ENCODE data around the gene ACTG2.

DNA sequence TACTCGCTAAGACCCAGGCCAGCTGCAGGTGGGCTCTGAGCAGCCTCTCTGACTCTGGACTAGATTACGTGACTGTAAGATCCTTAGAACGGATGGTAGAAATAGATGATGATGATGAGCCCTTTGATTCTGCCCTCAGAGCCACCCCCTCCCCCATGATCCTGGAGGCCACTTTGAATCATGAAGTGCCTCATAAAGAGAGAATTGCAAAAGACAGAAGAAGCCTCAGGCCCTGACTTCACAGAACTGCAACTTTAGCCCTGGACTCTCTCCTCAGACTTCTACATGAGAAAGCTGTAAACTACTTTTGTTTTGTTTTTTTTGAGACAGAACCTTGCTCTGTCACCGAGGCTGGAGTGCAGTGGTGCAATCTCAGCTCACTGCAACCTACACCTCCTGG lies 76.5 kb downstream of the ACTG2 start:
- TF ChIP-seq, protein P1, sequence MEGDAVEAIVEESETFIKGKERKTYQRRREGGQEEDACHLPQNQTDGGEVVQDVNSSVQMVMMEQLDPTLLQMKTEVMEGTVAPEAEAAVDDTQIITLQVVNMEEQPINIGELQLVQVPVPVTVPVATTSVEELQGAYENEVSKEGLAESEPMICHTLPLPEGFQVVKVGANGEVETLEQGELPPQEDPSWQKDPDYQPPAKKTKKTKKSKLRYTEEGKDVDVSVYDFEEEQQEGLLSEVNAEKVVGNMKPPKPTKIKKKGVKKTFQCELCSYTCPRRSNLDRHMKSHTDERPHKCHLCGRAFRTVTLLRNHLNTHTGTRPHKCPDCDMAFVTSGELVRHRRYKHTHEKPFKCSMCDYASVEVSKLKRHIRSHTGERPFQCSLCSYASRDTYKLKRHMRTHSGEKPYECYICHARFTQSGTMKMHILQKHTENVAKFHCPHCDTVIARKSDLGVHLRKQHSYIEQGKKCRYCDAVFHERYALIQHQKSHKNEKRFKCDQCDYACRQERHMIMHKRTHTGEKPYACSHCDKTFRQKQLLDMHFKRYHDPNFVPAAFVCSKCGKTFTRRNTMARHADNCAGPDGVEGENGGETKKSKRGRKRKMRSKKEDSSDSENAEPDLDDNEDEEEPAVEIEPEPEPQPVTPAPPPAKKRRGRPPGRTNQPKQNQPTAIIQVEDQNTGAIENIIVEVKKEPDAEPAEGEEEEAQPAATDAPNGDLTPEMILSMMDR (IDR thresholded peaks at IDR 0.05; ENCODE audit: low read length): no peak
- TF ChIP-seq EZH2phosphoT487 (IDR thresholded peaks at IDR 0.05; ENCODE audit: low read length): no peak

All from MM.1S (cell line).